Measurements from ENCODE around the gene CTU1. TPM values are rescaled to one million over a fixed set of nuclear protein-coding genes. Genes with fewer than 3 reads are reported as not detected.

CTU1 gene
- total RNA-seq, 4 donors from 2014 or later: 7.1 to 14.2 (median 9.5) TPM

DNA sequence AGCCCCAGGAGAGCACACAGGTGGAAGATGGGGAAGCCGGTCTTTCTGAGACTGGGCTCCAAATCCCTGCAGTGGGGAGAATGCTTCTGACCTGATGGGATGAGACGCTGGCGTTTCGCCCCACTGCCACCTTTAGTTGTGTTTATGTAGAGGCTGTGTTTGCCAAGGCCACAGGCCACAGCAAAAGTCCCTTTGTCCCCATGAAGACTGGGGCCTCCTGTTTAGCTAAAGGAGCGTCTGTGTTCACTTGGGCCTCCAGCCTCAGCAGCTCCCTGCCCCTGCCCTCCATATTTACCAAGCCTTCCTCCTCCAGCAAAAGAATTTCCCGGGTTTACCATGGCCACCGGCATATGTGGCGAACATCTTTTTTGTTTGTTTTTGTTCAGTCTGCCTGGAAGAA lies 15.1 kb downstream of the CTU1 start:
- no peak for ATAC-seq (ENCODE audit: low FRiP score)
- no peak for DNase-seq (ENCODE audit: low spot score)
- TF ChIP-seq, protein P1, sequence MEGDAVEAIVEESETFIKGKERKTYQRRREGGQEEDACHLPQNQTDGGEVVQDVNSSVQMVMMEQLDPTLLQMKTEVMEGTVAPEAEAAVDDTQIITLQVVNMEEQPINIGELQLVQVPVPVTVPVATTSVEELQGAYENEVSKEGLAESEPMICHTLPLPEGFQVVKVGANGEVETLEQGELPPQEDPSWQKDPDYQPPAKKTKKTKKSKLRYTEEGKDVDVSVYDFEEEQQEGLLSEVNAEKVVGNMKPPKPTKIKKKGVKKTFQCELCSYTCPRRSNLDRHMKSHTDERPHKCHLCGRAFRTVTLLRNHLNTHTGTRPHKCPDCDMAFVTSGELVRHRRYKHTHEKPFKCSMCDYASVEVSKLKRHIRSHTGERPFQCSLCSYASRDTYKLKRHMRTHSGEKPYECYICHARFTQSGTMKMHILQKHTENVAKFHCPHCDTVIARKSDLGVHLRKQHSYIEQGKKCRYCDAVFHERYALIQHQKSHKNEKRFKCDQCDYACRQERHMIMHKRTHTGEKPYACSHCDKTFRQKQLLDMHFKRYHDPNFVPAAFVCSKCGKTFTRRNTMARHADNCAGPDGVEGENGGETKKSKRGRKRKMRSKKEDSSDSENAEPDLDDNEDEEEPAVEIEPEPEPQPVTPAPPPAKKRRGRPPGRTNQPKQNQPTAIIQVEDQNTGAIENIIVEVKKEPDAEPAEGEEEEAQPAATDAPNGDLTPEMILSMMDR (IDR thresholded peaks at IDR 0.05): no peak

DNA sequence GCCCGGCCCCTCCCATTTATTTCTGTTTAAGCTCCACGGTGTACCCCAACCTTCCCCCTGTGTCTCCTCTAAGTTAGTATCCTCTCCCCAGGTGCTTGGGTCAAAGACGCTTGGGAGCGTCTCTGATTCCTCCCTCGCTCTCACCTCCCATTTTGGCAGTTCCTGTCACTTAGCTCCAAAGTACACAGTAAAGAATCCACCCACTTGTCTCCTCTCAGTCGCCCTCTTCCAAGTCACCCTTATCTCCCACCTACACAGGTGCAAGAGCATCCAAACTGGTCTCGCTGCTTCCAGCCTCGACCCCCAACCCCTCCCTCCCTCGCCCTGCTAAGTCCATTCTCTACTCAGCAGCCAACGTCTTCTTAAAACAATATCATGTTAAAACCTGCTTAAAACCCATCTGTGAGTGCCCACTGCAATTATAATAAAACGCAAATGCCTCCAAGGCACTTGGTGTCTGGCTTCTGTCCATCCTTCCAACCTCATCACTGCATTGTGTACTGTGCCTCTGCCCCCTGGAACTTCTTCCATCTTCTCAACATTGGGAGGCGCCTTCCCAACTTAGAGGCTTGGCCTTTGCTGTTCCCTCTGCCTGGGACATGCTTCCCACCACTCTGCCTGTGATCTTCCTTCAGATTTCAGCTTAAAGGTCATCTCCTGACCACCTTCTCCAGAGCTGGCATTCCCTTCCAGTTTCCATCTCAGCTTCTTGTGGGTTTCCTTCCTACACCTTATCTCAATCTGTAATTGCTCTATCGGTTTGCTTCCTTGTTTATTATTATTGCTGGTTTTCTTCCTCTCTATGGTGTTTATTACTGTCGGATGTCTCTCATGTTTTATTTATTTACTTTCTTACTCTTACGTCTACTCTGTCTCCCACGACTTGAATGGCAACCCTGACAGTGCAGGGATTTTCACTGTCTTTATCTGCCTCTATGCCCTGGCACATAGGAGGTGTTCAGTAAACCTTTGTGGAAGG lies 16.0 kb downstream of the CTU1 start:
- no peak for DNase-seq (ENCODE audit: low spot score)
- TF ChIP-seq, protein P1 (IDR thresholded peaks at IDR 0.05): no peak
- ATAC-seq (ENCODE audit: low FRiP score): no peak

DNA sequence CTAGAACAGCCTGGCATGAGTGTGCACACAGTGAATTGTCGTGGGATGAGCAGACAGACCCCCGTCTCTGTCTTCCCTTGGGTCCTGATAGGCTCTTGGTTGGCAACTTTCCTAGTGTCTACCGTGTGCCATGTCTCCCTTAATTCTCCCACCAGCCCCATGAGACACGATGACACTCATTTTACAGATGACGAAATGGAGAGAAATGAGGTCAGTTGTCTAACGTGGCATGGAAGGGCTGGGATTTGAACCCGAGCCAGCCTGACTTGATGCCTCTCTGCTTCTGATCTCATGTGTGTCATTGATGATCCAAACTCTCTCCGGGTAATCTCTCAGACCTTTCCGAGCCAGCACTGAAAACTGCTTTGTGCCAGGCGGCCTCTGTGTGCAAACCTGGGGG lies 17.1 kb downstream of the CTU1 start:
- DNase-seq (ENCODE audit: low spot score): no peak
- TF ChIP-seq, protein P1 (IDR thresholded peaks at IDR 0.05): no peak
- ATAC-seq (ENCODE audit: low FRiP score): no peak

DNA sequence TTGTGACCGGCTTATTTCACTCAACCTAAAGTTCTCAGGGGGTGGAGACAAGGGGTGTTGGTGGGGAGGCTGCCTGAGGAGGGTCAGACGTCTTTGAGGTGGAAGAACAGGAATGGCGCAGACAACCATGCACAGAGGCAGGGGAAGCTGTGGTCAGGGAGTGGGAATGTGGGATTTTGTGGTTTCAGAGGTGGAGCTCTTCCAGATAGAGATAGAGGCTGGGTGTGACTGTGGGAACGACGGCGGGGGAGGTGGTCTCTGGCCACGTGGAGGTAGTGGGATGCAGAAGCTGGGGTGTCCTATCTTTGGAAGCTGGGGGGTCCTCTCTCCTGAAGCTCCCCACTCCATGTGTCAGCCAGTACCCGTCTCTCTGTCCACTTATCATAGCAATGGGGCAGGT lies 17.7 kb downstream of the CTU1 start:
- TF ChIP-seq, protein P1 (IDR thresholded peaks at IDR 0.05): no peak
- no peak for DNase-seq (ENCODE audit: low spot score)
- ATAC-seq (ENCODE audit: low FRiP score): no peak

DNA sequence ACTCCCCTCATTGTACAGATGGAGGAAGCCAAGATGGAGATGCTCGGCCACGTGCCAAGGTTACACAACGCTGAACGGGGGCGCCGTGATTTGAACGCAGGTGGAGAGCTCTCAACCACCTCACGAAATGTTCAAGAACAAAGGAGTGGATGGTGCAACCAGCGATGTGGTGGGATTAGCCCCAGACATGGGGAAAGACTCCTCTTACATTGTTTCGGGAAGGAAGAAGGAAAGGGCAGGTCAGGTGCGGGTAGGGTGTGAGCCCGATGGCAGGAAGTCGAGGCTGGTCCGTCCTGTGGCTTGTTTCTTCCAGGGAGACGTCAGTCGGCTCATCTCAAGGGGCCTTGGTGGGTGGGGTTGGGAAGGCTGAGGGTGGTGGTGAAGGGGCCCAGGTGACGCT lies 18.4 kb downstream of the CTU1 start:
- TF ChIP-seq, protein P1 (IDR thresholded peaks at IDR 0.05): no peak
- no peak for DNase-seq (ENCODE audit: low spot score)
- ATAC-seq (ENCODE audit: low FRiP score): no peak

DNA sequence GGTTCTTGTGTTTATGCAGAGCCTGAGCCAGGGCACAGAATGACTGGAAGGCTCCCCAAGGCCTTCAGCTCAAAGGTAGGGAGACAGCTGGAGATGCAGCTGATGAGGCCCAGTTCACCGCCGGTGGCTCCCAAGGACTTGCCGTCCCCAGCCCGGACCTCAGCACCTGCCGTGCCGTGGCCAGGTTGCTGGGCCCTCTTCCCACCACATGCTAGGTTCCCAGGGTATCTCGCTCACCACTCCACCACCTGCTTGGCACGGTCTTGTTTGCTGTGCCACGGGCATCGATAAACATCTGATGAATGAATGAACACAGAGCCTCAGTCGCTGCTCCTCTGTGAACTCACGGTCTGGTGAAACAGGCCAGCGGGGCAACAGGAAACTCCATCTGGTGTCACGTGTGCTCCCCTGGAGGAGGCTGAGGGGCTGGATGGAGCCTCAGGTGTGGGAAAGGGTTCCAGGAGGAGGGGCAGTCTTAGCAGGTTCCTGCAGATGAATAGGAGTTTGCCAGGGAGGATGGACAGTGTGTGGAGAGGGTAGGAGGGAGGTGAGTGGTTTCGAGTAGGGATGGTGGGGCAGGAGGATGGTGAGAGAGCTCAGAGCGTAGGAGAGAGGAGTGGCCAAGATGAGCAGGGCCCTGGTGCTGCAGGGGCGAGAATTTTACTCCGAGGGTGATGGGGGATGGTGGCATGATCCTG lies 21.9 kb downstream of the CTU1 start:
- DNase-seq (ENCODE audit: low spot score): no peak
- TF ChIP-seq, protein P1 (IDR thresholded peaks at IDR 0.05): no peak
- ATAC-seq (ENCODE audit: low FRiP score): no peak

All from omental fat pad (tissue), 4 donors.